T1000 (cell line): ENCODE measurements around the gene PAK5.
"Not testable (repeated sequence)": the region's sequence is repeated elsewhere in the genome, so short reads cannot be mapped to it uniquely, and the experiment has no call there.

Source experiments
- DNase-seq: peaks from one replicate; lab custom pipeline; 2025; ENCODE audit warnings: mixed read lengths; lab: John Stamatoyannopoulos, UW

Gene PAK5

DNA sequence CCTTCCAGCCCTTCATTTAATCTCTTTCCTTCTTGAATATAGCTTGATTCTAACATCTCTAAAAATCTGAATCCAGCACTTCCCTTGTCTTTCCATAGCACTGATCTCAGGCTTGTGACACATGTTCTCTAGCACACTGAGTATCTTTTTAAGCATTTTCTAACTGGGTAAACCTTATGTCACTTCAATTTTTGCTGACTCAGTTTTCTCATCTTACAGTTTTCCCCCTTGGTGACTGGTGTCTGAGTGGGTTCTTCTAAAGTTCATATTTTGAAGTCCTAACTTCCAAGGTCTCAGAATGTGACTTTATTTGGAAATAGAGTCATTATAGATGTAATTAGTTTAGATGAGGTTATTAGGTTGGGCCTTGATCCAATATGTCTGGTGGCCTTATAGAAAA, 153.9 kb downstream of the PAK5 start:
- DNase-seq: no peak

GRCh38 chr20:9677100-9677623, 161.7 kb downstream of the PAK5 start:
- DNase-seq: no peak

GRCh38 chr20:9672981-9673380, 165.9 kb downstream of the PAK5 start:
- no peak for DNase-seq

- DNase-seq: no peak
Observed at GRCh38 chr20:9672027-9672426, 166.8 kb downstream of the PAK5 start.

- no peak for DNase-seq
Observed at GRCh38 chr20:9668381-9668780, 170.5 kb downstream of the PAK5 start.

- no peak for DNase-seq
Observed at GRCh38 chr20:9663423-9663822, 175.5 kb downstream of the PAK5 start.

- peak; percentile 14 for DNase-seq
Observed at GRCh38 chr20:9660236-9660868, 178.5 kb downstream of the PAK5 start.

- DNase-seq: no peak
Observed at GRCh38 chr20:9647741-9648140, 191.1 kb downstream of the PAK5 start.

DNA sequence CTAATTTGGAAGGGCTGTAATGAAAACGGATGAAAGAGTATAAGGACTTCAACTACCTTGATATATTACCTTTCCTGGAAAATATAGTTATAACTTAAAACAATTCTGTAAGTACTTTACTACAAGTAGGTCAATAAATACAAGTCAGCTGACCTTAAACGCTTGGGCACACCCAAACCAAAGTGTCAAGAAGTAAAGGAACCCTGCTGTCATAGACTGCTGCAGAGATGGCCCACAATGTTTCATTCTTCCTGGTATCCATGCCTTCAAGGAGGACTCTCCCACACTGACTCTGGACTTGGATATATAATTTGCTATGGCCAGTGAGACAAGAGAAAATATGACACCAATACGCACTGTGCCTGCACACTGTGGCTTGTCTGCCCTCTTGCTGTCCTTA, 192.5 kb downstream of the PAK5 start:
- no peak for DNase-seq

DNA sequence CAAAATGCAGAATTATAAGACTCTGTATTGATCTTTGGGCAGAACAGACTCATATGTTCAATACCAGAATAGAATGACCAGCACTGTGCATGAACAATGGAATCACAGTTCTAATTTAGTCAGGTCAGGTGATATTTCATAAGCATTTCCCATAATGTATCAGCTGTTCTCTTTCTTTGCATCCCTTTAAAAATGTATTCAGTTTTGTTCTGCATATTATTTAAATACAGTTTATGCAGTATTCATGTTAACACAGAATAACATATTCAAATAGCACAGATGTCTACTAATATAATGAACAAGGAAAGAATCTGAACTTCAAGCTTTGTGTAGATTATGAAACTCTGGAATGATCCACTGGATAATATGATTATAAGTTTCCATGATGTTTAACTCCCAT, 196.0 kb downstream of the PAK5 start:
- no peak for DNase-seq

GRCh38 chr20:9641499-9642000, 197.3 kb downstream of the PAK5 start:
- not testable (repeated sequence) for DNase-seq

- DNase-seq: no peak
Observed at GRCh38 chr20:9637889-9638288, 201.0 kb downstream of the PAK5 start.

GRCh38 chr20:9635750-9636149, 203.1 kb downstream of the PAK5 start:
- no peak for DNase-seq

- DNase-seq: no peak
Observed at GRCh38 chr20:9634327-9634726, 204.5 kb downstream of the PAK5 start.

- no peak for DNase-seq
Observed at GRCh38 chr20:9632991-9633390, 205.9 kb downstream of the PAK5 start.

- DNase-seq: no peak
Observed at GRCh38 chr20:9632265-9632664, 206.6 kb downstream of the PAK5 start.

DNA sequence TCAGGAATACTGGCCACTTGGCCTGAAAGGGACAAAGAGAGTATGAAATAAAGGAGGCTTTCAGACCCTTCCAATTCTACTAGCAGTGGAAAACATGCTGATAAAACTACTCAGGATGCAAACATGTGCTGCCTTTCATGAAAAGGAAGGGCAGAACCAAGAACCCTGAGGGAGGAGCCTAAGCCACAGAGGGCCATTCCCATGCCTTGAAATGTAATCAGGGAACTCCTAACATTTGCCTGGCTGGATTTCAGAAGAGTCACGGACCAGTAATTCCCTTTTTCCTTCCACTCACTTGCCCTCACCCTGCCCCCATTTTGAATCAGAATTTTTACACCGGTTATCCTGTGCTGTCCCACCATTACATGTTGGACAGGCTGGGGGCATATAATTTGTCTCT, 208.3 kb downstream of the PAK5 start:
- no peak for DNase-seq

GRCh38 chr20:9629831-9630230, 209.0 kb downstream of the PAK5 start:
- no peak for DNase-seq

- no peak for DNase-seq
Observed at GRCh38 chr20:9628589-9628988, 210.3 kb downstream of the PAK5 start.

DNA sequence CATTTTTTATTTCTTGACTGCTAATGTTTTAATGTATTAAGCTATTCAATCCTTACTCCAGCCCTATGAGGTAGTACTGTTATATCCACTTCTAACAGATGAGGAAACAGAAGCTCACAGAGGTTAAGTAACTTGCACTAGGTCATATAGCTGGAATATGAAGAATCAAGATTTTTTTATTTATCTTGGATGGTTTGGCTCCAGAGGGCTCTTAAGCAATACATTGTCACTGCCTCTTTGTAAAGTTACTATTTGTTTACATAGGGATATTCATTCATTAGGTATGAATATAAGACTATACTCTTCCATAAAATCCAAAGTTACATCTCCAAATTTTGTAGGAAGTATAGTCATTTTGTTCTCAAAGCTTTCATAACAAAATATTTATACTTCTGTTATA, 210.7 kb downstream of the PAK5 start:
- DNase-seq: no peak

DNA sequence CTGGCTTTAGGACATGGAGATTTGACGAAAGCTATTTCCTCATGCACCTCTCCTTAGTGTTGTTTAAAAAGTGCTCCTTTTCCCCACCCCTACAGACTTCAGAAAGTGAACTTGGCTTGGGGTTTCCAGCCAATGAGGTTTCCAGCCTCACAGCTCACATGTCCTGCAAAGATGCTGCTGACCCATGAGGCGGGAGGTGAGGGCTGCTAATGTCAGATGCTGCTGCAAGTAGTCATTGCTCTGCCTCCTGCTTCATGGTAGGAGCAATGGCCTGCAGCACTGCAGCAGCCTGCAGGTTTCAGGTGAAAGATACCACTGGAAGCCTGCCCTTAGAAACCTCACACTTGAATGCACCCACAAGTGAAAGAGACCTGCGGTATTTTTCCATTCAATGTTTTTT, 211.7 kb downstream of the PAK5 start:
- no peak for DNase-seq

DNA sequence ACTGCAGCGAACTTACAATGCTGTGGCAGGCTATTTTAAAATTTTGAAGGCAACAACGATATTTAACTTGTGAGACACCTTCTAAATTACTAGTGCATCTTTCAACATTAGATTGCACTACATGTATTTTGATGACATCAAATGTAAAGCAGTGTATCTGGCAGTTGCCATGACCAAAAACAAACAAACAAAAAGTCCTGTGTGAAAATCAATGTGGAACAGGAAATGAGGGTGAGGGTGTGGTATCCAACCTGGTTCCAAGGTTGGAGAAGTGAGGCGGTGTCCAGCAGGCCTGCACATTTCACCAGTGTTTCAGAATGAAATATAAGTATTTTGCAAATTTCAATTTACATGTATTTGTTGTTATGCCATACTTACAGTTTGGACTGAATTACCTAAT, 212.5 kb downstream of the PAK5 start:
- DNase-seq: no peak

DNA sequence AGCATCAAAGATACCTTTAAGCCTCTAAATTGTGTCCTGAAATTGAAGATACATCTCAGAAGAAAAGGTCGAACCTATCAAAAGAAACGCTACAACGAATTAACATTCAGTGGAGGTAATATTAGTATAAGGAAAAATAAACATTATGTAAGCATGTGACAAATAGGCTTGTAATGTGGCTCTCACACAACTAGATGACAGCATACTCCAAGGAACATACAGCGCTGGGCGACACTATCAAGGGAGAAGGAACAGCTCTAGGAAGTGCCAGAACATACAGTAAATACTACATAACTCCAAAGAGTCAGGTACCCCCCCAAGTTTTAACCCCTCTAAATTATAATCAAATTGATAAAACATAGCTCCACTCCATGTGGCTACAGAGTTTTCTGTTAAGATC, 220.9 kb downstream of the PAK5 start:
- no peak for DNase-seq

DNA sequence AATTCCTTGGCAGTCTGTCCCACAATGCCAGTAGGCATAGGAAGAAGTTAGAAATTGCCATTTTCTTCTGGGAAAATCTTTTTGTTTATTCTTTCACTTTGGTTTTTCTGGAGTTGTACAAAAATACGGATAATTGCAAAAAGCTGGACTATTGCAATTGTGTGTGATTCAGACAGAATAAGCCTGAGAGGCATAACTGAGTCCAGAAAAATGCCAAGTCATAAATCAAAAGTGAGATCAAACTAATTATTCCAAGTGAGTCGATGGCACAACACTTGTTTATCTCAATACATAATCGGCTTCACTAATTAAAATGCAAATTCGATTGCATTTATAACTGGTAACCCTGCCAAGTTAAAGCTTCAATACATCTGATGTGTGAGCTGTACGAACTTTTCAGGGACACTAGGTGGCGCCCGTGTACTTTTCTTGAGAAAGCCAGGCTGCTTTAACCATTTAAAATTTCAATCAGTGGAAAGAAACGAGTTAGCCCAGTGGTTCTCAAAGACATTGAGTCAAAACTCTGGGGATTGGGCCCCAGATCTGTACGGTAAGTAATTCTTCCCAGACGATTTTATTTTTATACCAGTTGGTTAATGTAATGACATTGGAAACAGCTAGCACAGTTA, 221.9 kb downstream of the PAK5 start:
- no peak for DNase-seq
